ENCODE measurements around the gene CACNA2D4. TPM values are rescaled to one million over a fixed set of nuclear protein-coding genes. Genes with fewer than 3 reads are reported as not detected.

Gene CACNA2D4
- total RNA-seq, 1 donor from 2014 or later: 0.76 TPM

- no peak for DNase-seq (ENCODE audit: extremely low read depth, low read depth, low spot score)
These were observed 16.8 kb upstream of the CACNA2D4 start for GRCh38 chr12:1935242-1935641.

- DNase-seq (ENCODE audit: extremely low read depth, low read depth, low spot score): no peak
These were observed 16.4 kb upstream of the CACNA2D4 start for GRCh38 chr12:1934831-1935230.

DNA sequence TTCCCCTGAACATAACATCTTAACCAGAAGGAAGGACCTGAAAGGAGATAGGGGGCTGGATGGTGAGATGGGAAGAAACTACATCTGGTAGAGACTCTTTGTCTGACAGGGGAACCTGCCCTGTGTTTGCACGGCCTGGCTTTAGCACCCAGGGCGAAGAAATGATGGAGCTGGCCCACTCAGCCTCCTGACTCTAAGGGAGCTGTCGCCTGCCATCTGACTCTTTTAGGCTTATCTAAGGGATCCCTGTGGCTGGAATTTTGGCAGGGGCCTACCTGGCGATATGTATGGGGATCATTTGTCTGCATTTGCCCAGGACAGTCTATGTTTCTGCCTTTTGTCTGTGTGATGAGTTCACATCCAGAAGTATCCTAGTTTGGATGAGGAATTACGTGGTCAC lies 15.6 kb upstream of the CACNA2D4 start:
- DNase-seq (ENCODE audit: extremely low read depth, low read depth, low spot score): no peak

- DNase-seq (ENCODE audit: extremely low read depth, low read depth, low spot score): no peak
These were observed 15.0 kb upstream of the CACNA2D4 start for GRCh38 chr12:1933342-1934051.

- DNase-seq (ENCODE audit: extremely low read depth, low read depth, low spot score): no peak
These were observed 13.9 kb upstream of the CACNA2D4 start for GRCh38 chr12:1932264-1932777.

- no peak for DNase-seq (ENCODE audit: extremely low read depth, low read depth, low spot score)
These were observed 13.2 kb upstream of the CACNA2D4 start for GRCh38 chr12:1931642-1932041.

DNA sequence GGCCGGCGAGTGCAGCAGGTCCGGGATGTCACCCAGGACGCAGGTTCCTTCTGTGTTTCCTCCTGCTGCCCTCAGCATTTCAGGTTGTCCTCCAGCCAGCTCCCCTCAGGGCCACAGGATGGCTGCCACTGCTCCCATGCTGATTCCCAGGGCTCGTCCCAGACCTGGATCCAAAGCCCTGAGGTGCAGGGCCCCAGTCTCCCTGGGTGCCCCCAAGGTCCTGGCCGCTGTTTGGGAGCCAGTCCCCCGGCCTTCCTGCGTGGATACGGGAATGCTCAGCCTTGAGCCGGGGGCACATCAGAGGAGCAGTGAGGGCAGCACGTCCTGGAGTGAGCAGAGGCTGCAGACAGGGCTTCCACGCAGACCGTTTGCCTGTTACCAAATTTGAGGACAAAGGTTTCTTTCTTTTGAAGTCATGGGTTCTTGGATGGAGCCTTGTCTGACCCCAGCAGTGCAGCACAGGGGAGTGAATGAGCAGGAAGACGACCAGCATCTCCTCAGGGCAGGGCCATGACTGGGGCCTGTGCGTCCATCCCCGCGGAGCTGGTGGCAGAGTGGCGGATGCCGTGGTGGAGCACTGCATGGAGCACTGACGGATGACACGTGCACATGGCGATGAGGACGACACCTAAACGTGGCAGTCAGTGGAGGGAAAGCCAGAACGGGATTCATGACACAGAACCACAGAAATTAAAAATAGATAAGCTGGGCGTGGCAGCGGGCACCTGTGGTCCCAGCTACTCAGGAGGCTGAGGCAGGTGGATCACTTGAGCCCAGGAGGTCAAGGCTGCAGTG lies 12.5 kb upstream of the CACNA2D4 start:
- no peak for DNase-seq (ENCODE audit: extremely low read depth, low read depth, low spot score)

GRCh38 chr12:1929985-1930802 lies 11.7 kb upstream of the CACNA2D4 start:
- DNase-seq (ENCODE audit: extremely low read depth, low read depth, low spot score): no peak

DNA sequence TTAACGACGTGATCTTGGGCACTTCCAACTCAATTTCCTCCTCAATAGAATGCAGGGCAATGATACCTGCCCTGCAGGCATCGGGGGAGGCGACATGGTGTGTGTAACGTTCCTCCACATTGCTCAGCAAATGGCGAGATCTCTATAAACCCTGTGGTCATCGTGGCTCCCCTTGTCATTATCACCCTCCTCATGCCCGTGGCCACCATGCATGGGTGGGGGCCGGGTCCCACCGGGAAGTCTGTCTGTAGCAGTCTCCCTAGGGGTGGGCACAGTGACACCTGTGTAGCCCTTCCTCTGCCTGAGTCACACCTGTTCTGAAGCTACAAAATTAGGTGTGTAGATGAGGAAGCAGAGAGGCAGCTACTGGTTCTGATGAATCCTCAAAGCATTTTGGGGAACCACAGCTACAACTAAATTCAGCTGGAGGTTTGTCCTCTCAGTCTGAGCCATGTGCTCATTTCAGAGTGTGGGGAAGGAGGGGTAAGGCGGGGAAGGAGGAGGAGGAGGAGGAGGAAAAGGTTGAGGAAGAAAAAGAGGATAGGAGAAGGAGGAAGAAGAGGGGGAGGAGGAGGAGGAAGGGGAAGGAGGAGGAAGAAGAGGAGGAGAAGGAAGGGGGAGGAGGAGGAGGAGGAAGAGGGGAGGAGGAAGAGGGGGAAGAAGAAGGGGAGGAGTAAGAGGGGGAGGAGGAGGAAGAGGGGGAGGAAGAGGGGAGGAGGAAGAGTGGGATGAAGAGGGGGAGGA lies 11.0 kb upstream of the CACNA2D4 start:
- DNase-seq (ENCODE audit: extremely low read depth, low read depth, low spot score): no peak

GRCh38 chr12:1928439-1929121 lies 10.1 kb upstream of the CACNA2D4 start:
- DNase-seq (ENCODE audit: extremely low read depth, low read depth, low spot score): no peak

GRCh38 chr12:1927751-1928351 lies 9.4 kb upstream of the CACNA2D4 start:
- DNase-seq (ENCODE audit: extremely low read depth, low read depth, low spot score): no peak

GRCh38 chr12:1927051-1927680 lies 8.7 kb upstream of the CACNA2D4 start:
- no peak for DNase-seq (ENCODE audit: extremely low read depth, low read depth, low spot score)

- no peak for DNase-seq (ENCODE audit: extremely low read depth, low read depth, low spot score)
These were observed 7.8 kb upstream of the CACNA2D4 start for GRCh38 chr12:1926251-1926657.

DNA sequence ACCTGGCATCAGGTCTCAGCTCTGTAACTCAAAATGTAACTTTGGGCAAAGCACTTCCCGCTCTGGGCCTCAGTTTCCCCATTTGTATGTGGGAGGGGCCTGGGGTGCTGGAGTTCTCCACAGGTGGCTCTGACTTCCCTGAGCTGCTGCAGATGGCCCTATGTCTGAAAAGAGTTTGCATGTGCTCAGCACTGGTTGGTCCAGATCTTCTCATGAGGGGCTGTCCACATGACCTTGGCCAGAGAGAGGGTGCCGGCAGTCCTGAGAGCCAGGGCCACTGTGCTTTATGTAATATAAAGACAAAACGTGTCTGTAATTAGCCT lies 7.2 kb upstream of the CACNA2D4 start:
- no peak for DNase-seq (ENCODE audit: extremely low read depth, low read depth, low spot score)

DNA sequence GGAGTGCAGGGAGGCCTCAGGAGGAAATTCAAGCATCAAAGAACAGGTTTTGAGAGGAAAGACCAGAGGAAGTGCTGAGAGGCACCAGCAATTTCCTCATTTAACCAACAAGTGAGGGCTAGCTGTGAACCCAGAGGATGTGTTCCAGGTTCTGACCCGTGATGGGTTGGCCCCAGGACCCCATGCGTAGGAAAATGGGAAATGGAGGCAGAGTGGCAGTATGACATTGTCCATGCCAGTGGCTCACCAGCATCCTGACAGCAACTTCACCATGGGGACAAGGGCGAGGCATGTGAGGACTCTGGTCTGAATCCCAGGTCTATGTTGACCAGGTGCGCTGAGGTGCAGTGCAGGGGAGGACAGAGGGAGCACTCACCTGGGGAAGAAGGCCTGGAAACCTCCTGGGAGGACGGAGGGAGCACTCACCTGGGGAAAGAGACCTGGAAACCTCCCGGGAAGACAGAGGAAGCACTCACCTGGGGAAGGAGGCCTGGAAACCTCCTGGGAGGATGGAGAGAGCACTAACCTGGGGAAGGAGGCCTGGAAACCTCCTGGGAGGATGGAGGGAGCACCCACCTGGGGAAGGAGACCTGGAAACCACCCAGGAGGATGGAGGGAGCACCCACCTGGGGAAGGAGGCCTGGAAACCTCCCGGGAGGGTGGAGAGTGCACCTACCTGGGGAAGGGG lies 6.7 kb upstream of the CACNA2D4 start:
- no peak for DNase-seq (ENCODE audit: extremely low read depth, low read depth, low spot score)

DNA sequence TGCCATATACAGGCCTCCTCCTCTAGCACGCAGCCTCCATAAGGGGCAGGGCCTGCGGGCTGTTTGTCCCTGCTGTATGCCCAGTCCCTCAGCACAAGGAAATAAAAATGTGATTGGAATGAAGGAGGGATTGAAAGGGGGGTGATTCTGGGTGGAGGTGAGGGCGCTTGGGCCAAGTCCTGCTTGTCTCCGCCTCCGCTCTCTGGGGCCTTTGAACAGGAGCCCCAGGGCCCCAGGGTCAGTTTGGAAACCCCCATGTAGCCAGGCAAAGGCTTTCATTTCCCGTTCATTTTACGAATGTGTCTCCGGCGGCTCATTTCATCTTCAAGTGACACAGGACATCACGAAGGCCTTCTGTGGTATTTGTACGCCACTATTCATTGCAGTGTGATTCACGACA lies 4.5 kb upstream of the CACNA2D4 start:
- no peak for DNase-seq (ENCODE audit: extremely low read depth, low read depth, low spot score)

DNA sequence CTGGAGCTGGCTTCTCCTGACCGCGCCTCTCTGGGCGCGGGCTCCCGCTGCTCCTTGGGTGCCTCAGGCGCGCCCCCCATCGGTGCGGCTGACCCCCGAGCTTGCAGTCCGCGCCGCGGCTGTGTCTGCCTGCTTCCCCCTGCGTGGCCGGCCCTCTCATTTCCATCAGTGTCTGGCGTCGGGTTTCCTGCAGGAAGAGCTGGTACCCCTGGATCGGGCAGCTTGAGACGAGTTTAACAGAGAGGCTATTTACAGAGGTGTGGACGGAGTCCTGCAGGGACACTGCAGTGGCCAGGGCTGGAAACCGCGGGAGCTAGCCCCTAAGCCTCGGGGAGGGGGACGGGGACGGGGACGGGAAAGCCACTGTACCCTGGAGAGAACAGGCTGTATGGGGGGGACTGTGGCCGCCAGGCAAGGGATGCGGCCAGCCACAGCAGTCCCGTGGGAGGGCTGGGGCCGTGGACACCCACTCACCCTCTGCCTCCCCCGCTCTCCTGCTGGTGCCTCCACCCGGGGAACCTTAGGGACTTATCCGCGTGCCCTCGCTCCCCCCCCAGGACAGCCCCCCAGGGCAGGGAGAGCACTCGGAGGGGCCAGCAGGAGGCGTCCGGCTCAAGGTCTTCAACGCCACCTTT lies 3.7 kb upstream of the CACNA2D4 start:
- DNase-seq (ENCODE audit: extremely low read depth, low read depth, low spot score): no peak

DNA sequence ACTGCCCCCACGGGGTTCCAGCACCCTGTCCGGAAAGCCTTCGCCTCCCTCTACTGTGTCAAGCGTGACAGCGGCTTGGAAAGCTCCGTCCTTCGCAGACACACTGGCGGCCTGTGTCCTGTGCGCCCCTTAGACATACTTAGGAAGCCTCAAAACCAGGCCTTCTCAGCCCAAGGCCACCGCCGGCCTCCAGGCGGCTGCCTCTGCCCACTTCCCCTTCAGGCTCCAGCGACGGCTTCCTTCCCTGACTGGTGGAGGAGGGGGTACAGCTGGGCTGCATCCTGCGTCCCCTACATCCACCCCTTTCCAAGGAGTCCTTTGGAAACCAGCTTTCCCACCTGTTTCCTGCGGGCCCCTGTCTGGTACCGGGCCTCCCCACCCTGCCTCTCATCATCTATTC lies 2.5 kb upstream of the CACNA2D4 start:
- no peak for DNase-seq (ENCODE audit: extremely low read depth, low read depth, low spot score)
